UCSD-AML1 (cell line): Measurements from ENCODE around the gene OR10H5.
A peak's percentile ranks its signal among the peaks of the same experiment; 100 is the strongest.
"Not testable (repeated sequence)": the region's sequence is repeated elsewhere in the genome, so short reads cannot be mapped to it uniquely, and the experiment has no call there.

Experiments
- DNase-seq: peaks from one replicate; lab custom pipeline; 2025; ENCODE audit not compliant: unreplicated experiment; lab: John Stamatoyannopoulos, UW

OR10H5 gene

GRCh38 chr19:15811476-15811875 is 24.0 kb downstream of the OR10H5 start:
- no peak for DNase-seq

- DNase-seq: no peak
Observed at GRCh38 chr19:15812060-15812722, 24.7 kb downstream of the OR10H5 start.

DNA sequence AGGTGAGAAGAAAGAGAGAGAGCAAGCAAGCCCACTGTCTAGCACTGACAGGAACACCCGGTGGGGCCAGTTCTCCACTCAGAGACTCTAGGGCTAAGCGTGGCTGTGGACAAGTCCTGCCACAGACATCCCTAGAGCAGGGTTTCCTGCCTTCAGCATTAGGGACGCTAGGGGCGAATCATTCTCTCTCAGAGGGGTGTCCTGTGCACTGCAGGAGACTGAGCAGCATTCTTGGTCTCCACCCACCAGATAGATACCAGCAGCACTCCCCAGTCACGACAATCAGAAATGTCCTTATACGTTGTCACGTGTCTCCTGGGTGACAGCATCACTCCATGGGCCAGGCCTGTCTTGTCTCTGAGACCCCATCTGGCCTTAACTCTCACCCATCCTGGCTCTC is 26.5 kb downstream of the OR10H5 start:
- DNase-seq: no peak

DNA sequence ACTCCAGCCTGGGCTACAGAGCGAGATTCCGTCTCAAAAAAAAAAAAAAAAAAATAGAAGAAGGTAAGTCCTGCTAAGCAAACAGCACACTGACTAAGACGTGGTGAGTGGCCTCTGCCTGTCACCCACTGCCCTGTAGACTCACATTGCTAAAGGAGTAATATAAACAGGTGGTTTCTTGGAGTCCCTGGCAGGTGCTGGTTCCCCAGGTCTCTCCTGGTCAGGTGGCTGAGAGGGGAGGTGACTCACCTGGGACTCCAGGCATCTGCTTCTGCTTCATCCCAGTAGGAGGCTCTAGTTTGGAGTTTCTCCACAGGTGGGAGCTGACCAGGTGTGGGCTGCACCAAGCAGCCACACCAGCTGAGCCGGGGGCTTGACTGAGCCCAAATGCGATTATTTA is 27.8 kb downstream of the OR10H5 start, which contains the start of gene OR10H1:
Gene OR10H1, minus strand, starts transcription at position 359 of the 400 bp plus-strand sequence. CDS start 7,627 bp downstream, outside the sequence.
- no peak for DNase-seq

DNA sequence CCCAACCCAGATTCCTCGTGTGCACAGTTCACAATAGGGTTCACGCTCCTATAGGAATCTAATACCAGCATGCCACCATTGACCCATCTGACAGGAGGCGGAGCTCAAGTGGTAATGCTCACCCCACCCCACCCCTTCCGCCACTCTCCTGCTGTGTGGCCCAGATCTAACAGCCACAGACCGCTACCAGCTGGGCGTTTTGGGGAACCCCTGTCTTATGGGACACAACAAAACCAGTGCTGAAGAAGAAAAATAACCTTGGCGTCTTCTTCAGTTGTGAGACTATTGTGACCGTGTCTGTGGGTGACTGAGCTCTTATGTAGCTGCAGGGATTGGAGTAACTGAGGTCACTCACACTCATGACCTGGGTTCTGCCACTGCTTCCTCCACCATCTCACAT is 33.2 kb downstream of the OR10H5 start:
- DNase-seq: no peak

DNA sequence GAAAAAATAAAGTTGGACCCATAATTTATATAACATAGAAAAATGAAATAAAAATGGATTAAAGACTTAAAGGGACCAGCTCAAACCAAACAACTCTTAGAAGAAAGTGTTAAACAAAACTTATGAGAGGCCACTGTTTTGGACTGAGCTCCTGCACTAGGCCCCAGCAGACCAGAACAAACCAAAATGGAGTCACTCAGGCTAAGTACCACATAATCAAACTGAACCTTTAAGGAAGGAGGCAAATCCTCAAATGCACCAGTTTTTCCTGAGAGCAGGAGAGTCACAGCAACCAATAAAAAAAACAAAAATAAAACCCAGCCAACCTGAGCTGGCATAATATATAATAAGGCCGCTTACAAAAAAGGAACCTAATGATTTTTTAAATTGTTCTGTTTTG is 38.3 kb downstream of the OR10H5 start:
- no peak for DNase-seq

DNA sequence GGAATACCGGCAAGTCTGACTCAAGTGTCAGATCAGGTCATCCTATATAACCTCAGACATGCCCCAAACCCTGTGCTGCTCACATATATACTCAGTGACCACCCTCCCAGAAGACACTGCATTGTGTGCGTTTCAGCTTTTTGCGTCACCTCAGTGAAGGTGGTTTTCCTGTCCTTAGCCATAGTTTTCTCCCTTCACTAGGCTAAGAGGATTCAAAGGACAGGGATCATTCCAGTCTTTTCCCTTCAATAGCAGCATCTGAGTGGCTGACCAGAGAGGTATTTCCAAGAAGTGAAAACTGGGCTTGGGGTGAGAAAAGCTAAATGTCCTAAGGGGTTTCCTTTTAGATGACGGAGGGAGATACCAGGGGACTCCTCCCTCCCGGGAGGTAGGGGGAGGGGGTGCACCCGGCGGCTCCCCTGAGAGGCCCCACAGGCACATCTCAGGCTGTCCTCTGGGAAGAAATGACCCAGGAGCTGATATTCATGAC is 40.7 kb downstream of the OR10H5 start:
- DNase-seq: no peak

DNA sequence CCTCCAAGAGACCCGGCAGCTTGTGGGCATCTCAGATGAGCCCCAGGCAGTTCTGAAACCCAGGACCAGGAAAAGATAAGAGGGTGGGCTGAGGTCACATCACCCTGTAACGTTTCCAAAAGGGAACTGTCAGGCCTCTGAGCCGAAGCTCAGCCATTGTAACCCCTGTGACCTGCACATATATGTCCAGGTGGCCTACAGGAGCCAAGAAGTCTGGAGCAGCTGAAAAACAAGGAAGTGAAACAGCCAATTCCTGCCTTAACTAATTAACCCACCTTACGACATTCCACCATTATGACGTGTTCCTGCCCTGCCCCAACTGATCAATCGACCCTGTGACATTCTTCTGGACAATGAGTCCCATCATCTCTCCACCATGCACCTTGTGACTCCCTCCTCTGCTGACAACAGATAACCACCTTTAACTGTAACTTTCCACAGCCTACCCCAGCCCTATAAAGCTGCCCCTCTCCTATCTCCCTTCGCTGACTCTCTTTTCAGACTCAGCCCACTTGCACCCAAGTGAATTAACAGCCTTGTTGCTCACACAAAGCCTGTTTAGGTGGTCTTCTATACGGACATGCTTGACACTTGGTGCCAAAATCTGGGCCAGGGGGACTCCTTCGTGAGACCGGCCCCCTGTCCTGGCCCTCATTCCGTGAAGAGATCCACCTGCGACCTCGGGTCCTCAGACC is 41.3 kb downstream of the OR10H5 start:
- DNase-seq: not testable (repeated sequence)

DNA sequence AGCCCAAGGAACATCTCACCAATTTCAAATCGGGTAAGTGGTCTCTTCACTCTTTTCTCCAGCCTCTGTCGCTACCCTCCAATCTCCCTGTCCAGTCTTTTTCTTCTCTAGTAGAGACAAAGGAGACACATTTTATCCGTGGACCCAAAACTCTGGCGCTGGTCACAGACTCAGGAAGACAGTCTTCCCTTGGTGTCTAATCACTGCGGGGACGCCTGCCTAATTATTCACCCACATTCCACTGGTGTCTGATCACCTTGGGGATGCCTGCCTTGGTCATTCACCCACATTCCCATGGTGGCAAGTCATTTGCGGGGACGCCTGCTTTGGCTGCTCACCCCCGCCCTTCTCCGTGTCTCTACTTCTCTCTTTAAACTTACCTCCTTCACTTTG is 41.8 kb downstream of the OR10H5 start:
- DNase-seq: no peak

DNA sequence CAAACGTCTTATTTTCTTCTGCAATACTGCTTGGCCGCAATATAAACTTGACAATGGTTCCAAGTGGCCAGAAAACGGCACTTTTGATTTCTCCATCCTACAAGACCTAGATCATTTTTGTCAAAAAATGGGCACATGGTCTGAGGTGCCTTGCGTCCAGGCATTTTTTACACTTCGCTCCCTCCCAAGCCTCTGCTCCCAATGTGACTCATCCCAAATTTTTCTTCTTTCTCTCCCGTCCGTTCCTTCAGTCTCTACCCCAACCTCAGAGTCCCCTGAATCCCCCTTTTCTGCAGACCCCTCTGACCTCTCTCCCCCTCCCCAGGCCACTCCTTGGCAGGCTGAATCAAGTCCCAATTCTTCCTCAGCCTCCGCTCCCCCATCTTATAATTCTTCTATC is 42.3 kb downstream of the OR10H5 start:
- DNase-seq: no peak

DNA sequence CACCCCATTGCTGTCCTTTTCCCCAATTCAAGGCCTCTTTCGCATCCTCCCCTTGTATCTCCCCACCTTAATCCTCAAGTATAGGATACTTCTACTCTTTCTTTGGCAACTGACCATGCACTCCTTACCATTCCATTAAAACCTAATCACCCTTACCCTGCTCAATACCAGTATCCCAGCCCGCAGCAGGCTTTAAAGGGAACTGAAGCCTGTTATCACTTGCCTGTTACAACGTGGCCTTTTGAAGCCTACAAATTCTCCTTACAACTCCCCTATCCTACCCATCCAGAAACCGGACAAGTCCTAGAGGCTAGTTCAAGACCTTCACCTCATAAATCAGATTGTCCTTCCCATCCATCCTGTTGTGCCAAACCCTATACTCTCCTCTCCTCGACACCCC is 44.2 kb downstream of the OR10H5 start:
- no peak for DNase-seq

DNA sequence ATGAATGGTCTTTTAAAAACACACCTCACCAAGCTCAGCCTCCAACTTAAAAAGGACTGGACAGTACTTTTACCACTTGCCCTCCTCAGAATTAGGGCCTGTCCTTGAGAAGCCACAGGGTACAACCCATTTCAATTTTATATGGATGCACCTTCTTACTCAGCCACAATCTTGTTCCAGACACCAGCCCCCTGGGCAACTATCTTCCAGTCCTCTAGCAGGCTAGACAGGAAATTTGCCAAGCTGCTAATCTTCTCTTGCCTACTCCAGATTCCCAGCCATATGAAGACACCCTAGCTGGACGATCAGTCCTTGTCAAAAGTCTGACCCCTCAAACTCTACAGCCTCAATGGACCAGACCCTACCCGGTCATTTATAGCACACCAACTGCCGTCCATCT is 46.8 kb downstream of the OR10H5 start:
- DNase-seq: not testable (repeated sequence)

- DNase-seq: not testable (repeated sequence)
Observed at GRCh38 chr19:15835565-15836329, 48.3 kb downstream of the OR10H5 start.

DNA sequence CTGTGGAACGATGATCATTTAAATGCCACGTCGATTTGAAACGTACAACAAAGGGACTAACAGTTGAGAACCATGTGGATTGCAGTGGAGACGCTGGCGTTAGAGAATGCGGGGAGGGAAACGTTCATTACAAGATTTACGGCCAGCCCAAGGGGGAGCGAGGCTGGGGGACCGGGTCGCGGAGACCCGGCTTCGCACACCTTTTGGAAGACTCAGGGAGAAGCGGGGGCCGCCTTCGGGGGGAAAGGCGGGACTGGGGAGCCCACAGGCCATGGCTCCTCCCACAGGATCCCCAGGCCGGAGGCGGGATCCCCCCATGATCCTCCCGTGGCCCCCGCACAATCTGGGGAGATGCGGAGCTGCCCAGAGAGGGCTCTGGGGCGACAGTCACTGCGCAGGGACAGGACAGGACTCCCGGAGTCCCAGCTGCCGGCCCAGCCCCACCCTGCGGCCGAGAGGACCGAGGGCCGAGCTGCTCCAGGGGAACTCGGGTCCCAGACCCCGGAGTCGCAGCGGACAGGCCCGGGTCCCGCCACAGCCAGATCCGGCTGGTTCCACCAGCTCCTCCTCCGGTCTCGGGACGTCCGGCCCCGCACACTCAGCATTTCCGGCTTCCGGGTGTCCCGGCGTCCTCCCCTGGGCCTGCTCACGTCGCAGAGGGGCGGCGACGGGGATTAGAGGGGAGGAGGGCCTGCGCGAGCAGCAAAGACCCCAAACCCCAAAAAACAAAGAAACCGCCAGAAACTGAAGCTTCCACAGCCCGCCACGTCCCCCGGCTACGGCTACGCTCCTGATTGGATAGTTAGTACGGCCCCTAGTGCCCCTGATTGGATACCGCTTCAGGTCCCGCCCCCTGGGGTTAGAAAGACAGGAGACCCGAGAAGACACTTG is 49.1 kb downstream of the OR10H5 start:
- DNase-seq: peak; percentile 88

DNA sequence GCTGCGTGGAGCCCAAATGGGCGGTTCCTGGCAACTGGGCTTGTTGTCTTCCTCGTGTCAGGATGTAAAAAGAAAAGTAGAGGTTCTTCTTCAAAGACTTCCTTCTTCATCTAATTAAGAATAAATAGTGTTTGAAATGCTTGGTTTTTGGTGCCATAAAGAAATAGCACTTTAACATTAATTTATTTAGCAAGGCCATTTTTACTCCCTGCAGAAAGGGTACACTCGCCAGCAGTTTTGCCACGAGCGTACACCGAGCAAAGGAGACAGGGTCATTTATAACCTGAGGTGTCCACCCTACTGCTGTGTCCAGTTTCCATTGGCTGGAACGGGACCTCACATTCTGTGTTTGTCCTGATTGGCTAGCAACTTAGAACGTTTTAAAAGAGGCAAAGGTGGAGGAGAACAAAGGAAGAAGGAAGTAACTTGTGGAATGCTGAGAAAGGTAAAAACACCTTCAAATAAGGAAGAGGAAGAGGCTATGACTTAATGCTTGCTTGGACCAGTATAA is 49.8 kb downstream of the OR10H5 start:
- DNase-seq: no peak

GRCh38 chr19:15838351-15838750 is 50.9 kb downstream of the OR10H5 start:
- DNase-seq: no peak

GRCh38 chr19:15839888-15840287 is 52.4 kb downstream of the OR10H5 start:
- DNase-seq: not testable (repeated sequence)

GRCh38 chr19:15840833-15841232 is 53.4 kb downstream of the OR10H5 start:
- DNase-seq: no peak

DNA sequence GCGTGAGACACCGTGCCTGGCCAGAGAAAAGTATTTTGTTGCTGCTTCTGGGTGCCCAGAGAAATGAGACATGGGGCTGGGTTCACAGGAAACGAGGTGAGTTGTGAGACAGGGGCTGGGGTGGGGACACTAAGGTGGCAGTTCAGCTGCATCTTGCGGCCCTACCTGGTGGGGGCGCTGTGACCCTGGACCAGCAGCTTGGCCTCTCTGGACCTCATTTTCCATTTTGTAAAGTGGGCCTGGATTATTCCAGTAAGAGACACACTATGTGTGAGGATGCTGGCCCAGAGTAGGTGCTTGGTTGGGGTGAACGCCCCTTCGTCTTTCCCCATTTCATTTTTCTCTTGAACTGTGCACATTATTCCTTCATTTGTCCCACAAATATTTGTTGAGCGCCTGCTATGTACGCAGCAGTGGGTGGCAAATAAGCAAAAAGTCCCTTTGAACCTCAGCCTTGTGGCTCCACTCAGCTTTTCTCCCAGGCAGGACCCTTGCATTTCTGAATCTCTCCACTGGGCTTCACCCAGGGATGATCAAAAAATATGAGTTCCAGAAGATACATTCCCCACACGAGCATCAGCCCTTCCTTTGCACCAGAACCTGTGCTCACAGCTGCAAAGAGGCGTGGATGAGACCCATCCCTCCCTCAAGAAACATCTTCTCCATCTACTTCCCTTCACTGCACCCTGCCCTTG is 54.6 kb downstream of the OR10H5 start:
- no peak for DNase-seq
